ENCODE measurements around the gene LAMC2. TPM values are rescaled to one million over a fixed set of nuclear protein-coding genes. Genes with fewer than 3 reads are reported as not detected.

The LAMC2 gene
- total RNA-seq, 1 donor = 3.3 TPM

- Histone ChIP-seq H3K4me2 (ENCODE audit: insufficient read depth, low read length) (peak overlapping the region; percentile 59), H3K36me3 (ENCODE audit: insufficient read depth, low read length) (no peaks in the 10 kb centered on the region), H3K27ac (ENCODE audit: low read depth, low read length) (peak overlapping the region; percentile 99), H3K4me3 (ENCODE audit: insufficient read depth, low read length) (peak overlapping the region; percentile 28), H4K20me1 (ENCODE audit: insufficient read depth, low read length) (no peaks in the 10 kb centered on the region), H3K4me1 (ENCODE audit: insufficient read depth, low read length) (peaks cover 47% of the 10 kb centered on the region), H2AFZ (ENCODE audit: low read length) (peak overlapping the region; percentile 50), H3K9me3 (ENCODE audit: low read depth, low read length) (no peaks in the 10 kb centered on the region), H3K79me2 (ENCODE audit: insufficient read depth, low read length) (peaks cover 2% of the 10 kb centered on the region), H3K27me3 (ENCODE audit: insufficient read depth, low read length) (no peaks in the 10 kb centered on the region)
- DNase-seq (ENCODE audit: insufficient read length, low spot score, missing footprints) = peak; percentile 92
- TF ChIP-seq CTCF (IDR thresholded peaks at IDR 0.05; ENCODE audit: extremely low read depth, low read depth, low read length) = no peak
These were observed 92.9 kb downstream of the LAMC2 start for GRCh38 chr1:183278739-183279591.

- TF ChIP-seq CTCF (IDR thresholded peaks at IDR 0.05; ENCODE audit: extremely low read depth, low read depth, low read length) = no peak
- Histone ChIP-seq H3K4me2 (ENCODE audit: insufficient read depth, low read length) (peak overlapping the region; percentile 59), H3K4me3 (ENCODE audit: insufficient read depth, low read length) (no peak overlapping the region), H3K9me3 (ENCODE audit: low read depth, low read length) (no peaks in the 10 kb centered on the region), H3K27ac (ENCODE audit: low read depth, low read length) (peak overlapping the region; percentile 99), H3K4me1 (ENCODE audit: insufficient read depth, low read length) (peaks cover 47% of the 10 kb centered on the region), H4K20me1 (ENCODE audit: insufficient read depth, low read length) (no peaks in the 10 kb centered on the region), H3K79me2 (ENCODE audit: insufficient read depth, low read length) (peaks cover under 1% of the 10 kb centered on the region), H3K36me3 (ENCODE audit: insufficient read depth, low read length) (no peaks in the 10 kb centered on the region), H2AFZ (ENCODE audit: low read length) (no peak overlapping the region), H3K27me3 (ENCODE audit: insufficient read depth, low read length) (no peaks in the 10 kb centered on the region)
- peak; percentile 92 for DNase-seq (ENCODE audit: insufficient read length, low spot score, missing footprints)
These were observed 93.8 kb downstream of the LAMC2 start for GRCh38 chr1:183279835-183280234.

- no peak for TF ChIP-seq CTCF (IDR thresholded peaks at IDR 0.05; ENCODE audit: extremely low read depth, low read depth, low read length)
- Histone ChIP-seq H3K9me3 (ENCODE audit: low read depth, low read length) (no peaks in the 10 kb centered on the region), H3K36me3 (ENCODE audit: insufficient read depth, low read length) (no peaks in the 10 kb centered on the region), H3K27ac (ENCODE audit: low read depth, low read length) (peak overlapping the region; percentile 99), H2AFZ (ENCODE audit: low read length) (no peak overlapping the region), H3K79me2 (ENCODE audit: insufficient read depth, low read length) (no peaks in the 10 kb centered on the region), H3K27me3 (ENCODE audit: insufficient read depth, low read length) (no peaks in the 10 kb centered on the region), H3K4me2 (ENCODE audit: insufficient read depth, low read length) (peak overlapping the region; percentile 59), H4K20me1 (ENCODE audit: insufficient read depth, low read length) (no peaks in the 10 kb centered on the region), H3K4me3 (ENCODE audit: insufficient read depth, low read length) (no peak overlapping the region), H3K4me1 (ENCODE audit: insufficient read depth, low read length) (peaks cover 48% of the 10 kb centered on the region)
- DNase-seq (ENCODE audit: insufficient read length, low spot score, missing footprints) = peak; percentile 64
These were observed 95.0 kb downstream of the LAMC2 start for GRCh38 chr1:183281039-183281438.

GRCh38 chr1:183281553-183282091 lies 95.6 kb downstream of the LAMC2 start:
- Histone ChIP-seq H3K27me3 (ENCODE audit: insufficient read depth, low read length) (no peaks in the 10 kb centered on the region), H2AFZ (ENCODE audit: low read length) (peak overlapping the region; percentile 66), H3K9me3 (ENCODE audit: low read depth, low read length) (no peaks in the 10 kb centered on the region), H3K4me2 (ENCODE audit: insufficient read depth, low read length) (peak overlapping the region; percentile 59), H3K36me3 (ENCODE audit: insufficient read depth, low read length) (no peaks in the 10 kb centered on the region), H3K79me2 (ENCODE audit: insufficient read depth, low read length) (no peaks in the 10 kb centered on the region), H3K4me1 (ENCODE audit: insufficient read depth, low read length) (peaks cover 49% of the 10 kb centered on the region), H3K4me3 (ENCODE audit: insufficient read depth, low read length) (no peak overlapping the region), H4K20me1 (ENCODE audit: insufficient read depth, low read length) (no peaks in the 10 kb centered on the region), H3K27ac (ENCODE audit: low read depth, low read length) (peak overlapping the region; percentile 99)
- peak; percentile 96 for TF ChIP-seq CTCF (IDR thresholded peaks at IDR 0.05; ENCODE audit: extremely low read depth, low read depth, low read length)
- DNase-seq (ENCODE audit: insufficient read length, low spot score, missing footprints) = peak; percentile 93

Data from osteoblast (primary cell).